Measurements from ENCODE around the gene ERVW-1.

ERVW-1 gene

GRCh38 chr7:92423710-92424131, 54.0 kb downstream of the ERVW-1 start:
- no peak for TF ChIP-seq CTCF (IDR thresholded peaks at IDR 0.05; ENCODE audit: control insufficient read depth, insufficient read depth, low read depth, low read length, missing control alignments)
- no peak overlapping the region for H3K4me3 ChIP-seq (ENCODE audit: control insufficient read depth, low read depth, low read length)
- no peak for DNase-seq (ENCODE audit: low read depth)

- no peak for DNase-seq (ENCODE audit: low read depth)
Measured at GRCh38 chr7:92422926-92423325, 54.8 kb downstream of the ERVW-1 start.

GRCh38 chr7:92421676-92422435, 55.9 kb downstream of the ERVW-1 start:
- no peak for DNase-seq (ENCODE audit: low read depth)
- H3K4me3 ChIP-seq (ENCODE audit: control insufficient read depth, low read depth, low read length), result no peak overlapping the region
- TF ChIP-seq CTCF (IDR thresholded peaks at IDR 0.05; ENCODE audit: control insufficient read depth, insufficient read depth, low read depth, low read length, missing control alignments), result no peak

More at GRCh38 chr7:92422926-92423325, 54.8 kb downstream of the ERVW-1 start:
- no peak overlapping the region for H3K4me3 ChIP-seq (ENCODE audit: control insufficient read depth, low read depth, low read length)
- TF ChIP-seq CTCF (IDR thresholded peaks at IDR 0.05; ENCODE audit: control insufficient read depth, insufficient read depth, low read depth, low read length, missing control alignments), result no peak

Measured in AG09309 (cell line).